ENCODE results near the gene HPCAL1. TPM values are rescaled to one million over a fixed set of nuclear protein-coding genes. Genes with fewer than 3 reads are reported as not detected.

HPCAL1 gene
- total and polyA plus RNA-seq, 2 donors (not counting 3 experiments of a cell fraction or from before 2014, with no cell fraction given), result 56.5 to 77.4 TPM

GRCh38 chr2:10415048-10415447 is 112.3 kb downstream of the HPCAL1 start:
- FAIRE-seq (no peak), DNase-seq (ENCODE audit: low read depth, low spot score) (no peak)
- no peaks in the 10 kb centered on the region for H3K4me1 ChIP-seq (ENCODE audit: control insufficient read depth, extremely low read depth, insufficient read depth, low read length)
- POLR2A ChIA-PET, result no interaction called here
- CTCF ChIA-PET, result interaction anchor here (1.0 kb wide), 1 partner anchor 17 kb away, joined by 3 read pairs; no protein-coding TSS in a partner anchor
- intact Hi-C loops (cut with micrococcal nuclease), result no loop called here
- dilution Hi-C loops (cut with MboI; ENCODE audit: extremely low pct_ligation_motif_present, low sequenced_read_pairs), result no loop called here
- H2AFZ ChIP-seq (ENCODE audit: low read depth, low read length), result no peak overlapping the region
- TF ChIP-seq JUN (IDR thresholded peaks at IDR 0.05; ENCODE audit: borderline replicate concordance, insufficient read depth, insufficient read length, low read depth) (no peak), MYC (IDR thresholded peaks at IDR 0.05; ENCODE audit: low read depth, low read length) (no peak), FOS (IDR thresholded peaks at IDR 0.05; ENCODE audit: borderline replicate concordance, insufficient read depth, low read length) (no peak), MAX (IDR thresholded peaks at IDR 0.05; ENCODE audit: insufficient read depth, insufficient read length) (no peak), CTCF (IDR thresholded peaks at IDR 0.05; ENCODE audit: extremely low read depth in 1 of 2, insufficient read depth in 1 of 2, low read depth in 1 of 2, low read length in 2 of 2) (no peak), GATA2 (IDR thresholded peaks at IDR 0.05; ENCODE audit: insufficient read depth, insufficient read length, low read depth, low read length) (no peak), EZH2 (IDR thresholded peaks at IDR 0.05; ENCODE audit: borderline replicate concordance, low read depth, low read length, severe bottlenecking) (no peak), POLR2A (IDR thresholded peaks at IDR 0.05; ENCODE audit: low read depth, low read length) (no peak), POLR2AphosphoS5 (IDR thresholded peaks at IDR 0.05; ENCODE audit: insufficient read depth, low read depth, low read length) (no peak)
- H3K4me2 ChIP-seq (ENCODE audit: insufficient read depth, low read length), result no peak overlapping the region
- BruUV-seq (replicated peaks), result no TSS peak
- H3K79me2 ChIP-seq (ENCODE audit: control insufficient read depth, insufficient read depth, low read length), result no peaks in the 10 kb centered on the region
- no peaks in the 10 kb centered on the region for H4K20me1 ChIP-seq (replicated peaks; ENCODE audit: control insufficient read depth, extremely low read depth, insufficient read depth, low read length)
- no peaks in the 10 kb centered on the region for H3K9me3 ChIP-seq (replicated peaks; ENCODE audit: control insufficient read depth, insufficient read depth, low read length)
- H3K36me3 ChIP-seq (ENCODE audit: control insufficient read depth in 2 of 2, extremely low read depth in 1 of 2, insufficient read depth in 2 of 2, low read length in 2 of 2), result no peaks in the 10 kb centered on the region
- no peak overlapping the region for H3K4me3 ChIP-seq (replicated peaks in 1 of 3; ENCODE audit: insufficient read depth in 1 of 3, low read depth in 1 of 3, low read length in 3 of 3)
- no peak overlapping the region for H3K9ac ChIP-seq (replicated peaks; ENCODE audit: extremely low read depth, insufficient read depth, low read length)
- H3K27ac ChIP-seq (ENCODE audit: insufficient read depth, low read depth, low read length), result no peak overlapping the region
- no peaks in the 10 kb centered on the region for H3K27me3 ChIP-seq (ENCODE audit: control insufficient read depth in 2 of 2, insufficient read depth in 2 of 2, low read length in 2 of 2)
- no peaks in the 10 kb centered on the region for H3K9me1 ChIP-seq (replicated peaks; ENCODE audit: control insufficient read depth, extremely low read depth, insufficient read depth, low read length)

All from endothelial cell of umbilical vein (primary cell).